ENCODE results near the gene FZR1.

The FZR1 gene

GRCh38 chr19:3471954-3472655 lies 34.0 kb upstream of the FZR1 start:
- DNase-seq (ENCODE audit: low read depth in 2 of 2, low spot score in 1 of 2): no peak

- DNase-seq (ENCODE audit: low read depth in 2 of 2, low spot score in 1 of 2): no peak
These were observed 32.1 kb upstream of the FZR1 start for GRCh38 chr19:3474010-3474409.

GRCh38 chr19:3474614-3475013 lies 31.5 kb upstream of the FZR1 start:
- no peak for DNase-seq (ENCODE audit: low read depth in 2 of 2, low spot score in 1 of 2)

GRCh38 chr19:3475449-3475848 lies 30.7 kb upstream of the FZR1 start:
- DNase-seq (ENCODE audit: low read depth in 2 of 2, low spot score in 1 of 2): no peak

GRCh38 chr19:3476830-3477229 lies 29.3 kb upstream of the FZR1 start:
- DNase-seq (ENCODE audit: low read depth in 2 of 2, low spot score in 1 of 2): no peak

GRCh38 chr19:3477506-3477905 lies 28.6 kb upstream of the FZR1 start:
- no peak for DNase-seq (ENCODE audit: low read depth in 2 of 2, low spot score in 1 of 2)

- no peak for DNase-seq (ENCODE audit: low read depth in 2 of 2, low spot score in 1 of 2)
These were observed 28.2 kb upstream of the FZR1 start for GRCh38 chr19:3477951-3478350.

GRCh38 chr19:3478409-3479176 lies 27.5 kb upstream of the FZR1 start:
- DNase-seq (ENCODE audit: low read depth in 2 of 2, low spot score in 1 of 2): no peak

GRCh38 chr19:3479177-3479833 lies 26.8 kb upstream of the FZR1 start:
- no peak for DNase-seq (ENCODE audit: low read depth in 2 of 2, low spot score in 1 of 2)

GRCh38 chr19:3479834-3480215 lies 26.3 kb upstream of the FZR1 start:
- no peak for DNase-seq (ENCODE audit: low read depth in 2 of 2, low spot score in 1 of 2)

GRCh38 chr19:3480383-3481091 lies 25.6 kb upstream of the FZR1 start, which contains the start of gene SMIM24:
Gene SMIM24, minus strand, starts transcription at chr19:3480525. Its CDS starts 62 bp downstream, at chr19:3480463.
- no peak for DNase-seq (ENCODE audit: low read depth in 2 of 2, low spot score in 1 of 2)

- DNase-seq (ENCODE audit: low read depth in 2 of 2, low spot score in 1 of 2): no peak
These were observed 24.6 kb upstream of the FZR1 start for GRCh38 chr19:3481241-3482090.

GRCh38 chr19:3482507-3483225 lies 23.4 kb upstream of the FZR1 start:
- no peak for DNase-seq (ENCODE audit: low read depth in 2 of 2, low spot score in 1 of 2)

GRCh38 chr19:3483226-3483628 lies 22.9 kb upstream of the FZR1 start, which contains the start of gene SMIM44:
Gene SMIM44, minus strand, starts transcription at chr19:3483441. Its CDS starts 38 bp downstream, at chr19:3483403.
- DNase-seq (ENCODE audit: low read depth in 2 of 2, low spot score in 1 of 2): no peak

- no peak for DNase-seq (ENCODE audit: low read depth in 2 of 2, low spot score in 1 of 2)
These were observed 14.6 kb upstream of the FZR1 start for GRCh38 chr19:3491396-3492119.

GRCh38 chr19:3492131-3492839 lies 13.8 kb upstream of the FZR1 start:
- DNase-seq (ENCODE audit: low read depth in 2 of 2, low spot score in 1 of 2): no peak

- no peak for DNase-seq (ENCODE audit: low read depth in 2 of 2, low spot score in 1 of 2)
These were observed 13.2 kb upstream of the FZR1 start for GRCh38 chr19:3492919-3493318.

GRCh38 chr19:3493651-3494050 lies 12.5 kb upstream of the FZR1 start:
- no peak for DNase-seq (ENCODE audit: low read depth in 2 of 2, low spot score in 1 of 2)
